Tibial nerve (tissue), 4 donors: Measurements from ENCODE around the gene APLP1. TPM values are rescaled to one million over a fixed set of nuclear protein-coding genes. Genes with fewer than 3 reads are reported as not detected.
A peak's percentile ranks its signal among the peaks of the same experiment; 100 is the strongest.
"Not testable (repeated sequence)": the region's sequence is repeated elsewhere in the genome, so short reads cannot be mapped to it uniquely, and the experiment has no call there.

Source experiments
- DNase-seq, 2 donors: peaks; one replicate each; pipeline ENCODE4 v3.0.0-alpha.2; 2019; ENCODE audit warnings: low spot score in 2 of 2
- H3K27ac ChIP-seq, 4 donors: fragments of 200-600 bp; sonication (generic) in 3 of 4; one replicate each; pipeline ENCODE4 v1.5.1; 2017 to 2019; ENCODE audit warnings: mild to moderate bottlenecking in 1 of 4
- H3K27me3 ChIP-seq, 2 donors: fragments of 200-600 bp; sonication (generic) in 1 of 2; one replicate each; pipeline versions ENCODE4 v1.5.1 to v1.6.0; 2017 to 2019
- H3K36me3 ChIP-seq, 3 donors: fragments of 200-600 bp; sonication (generic); one replicate each; pipeline ENCODE4 v1.5.1; 2018 to 2019
- H3K4me1 ChIP-seq, 4 donors: fragments of 200-600 bp; sonication (generic) in 3 of 4; one replicate each; pipeline ENCODE4 v1.5.1; 2017 to 2019
- H3K4me3 ChIP-seq, 4 donors: fragments of 200-600 bp; sonication (generic) in 3 of 4; one replicate each; pipeline ENCODE4 v1.5.1; 2017 to 2019; ENCODE audit warnings: mild to moderate bottlenecking in 1 of 4, moderate library complexity in 1 of 4
- H3K9me3 ChIP-seq, 4 donors: fragments of 200-600 bp; sonication (generic) in 3 of 4; one replicate each; pipeline ENCODE4 v1.5.1; 2017 to 2019
- EP300 ChIP-seq, 2 donors: sonication (generic); formaldehyde crosslinking; IDR thresholded peaks; one replicate each; pipeline ENCODE4 v1.6.1; 2017; ENCODE audit warnings: antibody characterized with exemption in 2 of 2, mild to moderate bottlenecking in 1 of 2
- POLR2A ChIP-seq, 2 donors: fragments of 450-650 bp; IDR thresholded peaks; one replicate each; pipeline ENCODE4 v1.6.1; 2017; ENCODE audit warnings: antibody characterized with exemption in 2 of 2, mild to moderate bottlenecking in 2 of 2, moderate library complexity in 2 of 2
- WGBS, 2 donors: methylation state at CpG; one replicate each; pipeline ENCODE4 v1.1.5; 2018; 5-methylcytosine and 5-hydroxymethylcytosine counted together
- total RNA-seq, 4 donors: library from RNA; depleted of rRNA; stranded (reverse); fragments of >200 nt; gene quantifications; one replicate each; pipeline ENCODE4 v1.1.0, GENCODE V29; 2016
- TF ChIP-seq, protein P1 (sequence below), 5 experiments: fragments of 200-600 bp in 3 of 5; fragments of 450-650 bp in 2 of 5; sonication (generic) in 3 of 5; IDR thresholded peaks; one replicate each; pipeline ENCODE4 v1.5.1; 2016 to 2019; ENCODE audit warnings: antibody characterized with exemption in 5 of 5, mild to moderate bottlenecking in 3 of 5, moderate library complexity in 2 of 5

APLP1 gene
- total RNA-seq, 4 donors from 2014 or later: 8.7 to 19.7 (median 10.7) TPM

DNA sequence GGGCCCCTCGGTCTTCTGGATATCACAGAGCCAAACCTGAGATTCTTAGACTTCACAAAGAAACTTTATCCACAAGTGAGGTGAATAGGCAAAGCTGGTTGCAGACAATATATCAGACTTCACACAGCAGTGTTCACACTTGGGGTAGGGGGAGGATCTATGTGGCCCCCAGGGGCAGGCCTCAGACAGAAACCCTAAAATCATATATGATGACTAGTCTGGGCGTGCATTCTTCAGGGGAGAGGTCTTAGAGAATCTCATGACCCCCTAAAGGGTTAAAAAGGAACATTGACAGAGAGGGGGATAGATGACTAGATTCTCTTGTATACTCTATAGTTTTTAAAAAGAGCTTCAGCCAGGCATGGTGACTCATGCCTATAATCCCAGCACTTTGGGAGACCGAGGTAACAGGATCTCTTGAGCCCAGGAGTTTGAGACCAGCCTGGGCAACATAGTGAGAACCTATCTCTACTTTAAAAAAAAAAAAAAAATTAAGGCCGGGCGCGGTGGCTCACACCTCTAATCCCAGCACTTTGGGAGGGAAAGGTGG, 36.9 kb downstream of the APLP1 start:
- 71 to 79% methylated on average over 6 of the region's 6 CpGs for WGBS, 2 donors
- no peak overlapping the region for H3K4me3 ChIP-seq
- no peak for DNase-seq
- H3K36me3 ChIP-seq: no peaks in the 10 kb centered on the region
- H3K27ac ChIP-seq: peak overlapping the region in 3 of 4 donors; percentile 8 to 94 (median 93)
- no peaks in the 10 kb centered on the region for H3K27me3 ChIP-seq
- TF ChIP-seq POLR2A (IDR thresholded peaks at IDR 0.05) (no peak), EP300 (IDR thresholded peaks at IDR 0.05) (no peak)
- TF ChIP-seq, protein P1, sequence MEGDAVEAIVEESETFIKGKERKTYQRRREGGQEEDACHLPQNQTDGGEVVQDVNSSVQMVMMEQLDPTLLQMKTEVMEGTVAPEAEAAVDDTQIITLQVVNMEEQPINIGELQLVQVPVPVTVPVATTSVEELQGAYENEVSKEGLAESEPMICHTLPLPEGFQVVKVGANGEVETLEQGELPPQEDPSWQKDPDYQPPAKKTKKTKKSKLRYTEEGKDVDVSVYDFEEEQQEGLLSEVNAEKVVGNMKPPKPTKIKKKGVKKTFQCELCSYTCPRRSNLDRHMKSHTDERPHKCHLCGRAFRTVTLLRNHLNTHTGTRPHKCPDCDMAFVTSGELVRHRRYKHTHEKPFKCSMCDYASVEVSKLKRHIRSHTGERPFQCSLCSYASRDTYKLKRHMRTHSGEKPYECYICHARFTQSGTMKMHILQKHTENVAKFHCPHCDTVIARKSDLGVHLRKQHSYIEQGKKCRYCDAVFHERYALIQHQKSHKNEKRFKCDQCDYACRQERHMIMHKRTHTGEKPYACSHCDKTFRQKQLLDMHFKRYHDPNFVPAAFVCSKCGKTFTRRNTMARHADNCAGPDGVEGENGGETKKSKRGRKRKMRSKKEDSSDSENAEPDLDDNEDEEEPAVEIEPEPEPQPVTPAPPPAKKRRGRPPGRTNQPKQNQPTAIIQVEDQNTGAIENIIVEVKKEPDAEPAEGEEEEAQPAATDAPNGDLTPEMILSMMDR (IDR thresholded peaks at IDR 0.05): no peak
- peaks cover 0 to 51% (median 25%) of the 10 kb centered on the region in 4 donors for H3K4me1 ChIP-seq
- no peaks in the 10 kb centered on the region for H3K9me3 ChIP-seq

DNA sequence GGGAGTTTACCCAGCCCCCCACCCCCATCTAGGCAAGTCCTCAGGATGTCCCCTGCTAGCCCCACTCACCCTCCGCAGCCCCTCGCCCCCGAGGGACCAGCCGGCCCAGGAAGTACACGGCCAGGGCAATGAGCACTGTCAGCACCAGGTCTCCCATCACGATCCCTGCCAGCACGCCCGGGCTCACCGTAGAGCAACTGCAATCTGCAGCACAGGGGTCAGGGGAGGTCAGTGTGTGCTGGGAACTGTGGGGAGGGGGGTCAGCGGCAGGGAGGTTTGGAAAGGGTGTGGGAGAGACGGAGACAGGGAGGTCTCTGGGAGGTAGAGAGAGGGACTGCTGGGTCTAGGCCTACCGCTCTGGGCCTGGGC, 39.0 kb downstream of the APLP1 start:
- Histone ChIP-seq H3K27ac (peak overlapping the region in 3 of 4 donors; percentile 45 to 94 (median 68)), H3K4me3 (peak overlapping the region in 3 of 4 donors; percentile 2 to 39 (median 6)), H3K27me3 (no peaks in the 10 kb centered on the region), H3K9me3 (no peaks in the 10 kb centered on the region), H3K4me1 (peaks cover 0 to 34% (median 14%) of the 10 kb centered on the region in 4 donors), H3K36me3 (no peaks in the 10 kb centered on the region)
- TF ChIP-seq POLR2A (IDR thresholded peaks at IDR 0.05) (no peak), EP300 (IDR thresholded peaks at IDR 0.05) (no peak)
- TF ChIP-seq, protein P1 (IDR thresholded peaks at IDR 0.05): no peak
- 27 to 35% methylated on average over 10 to 12 of the region's 12 CpGs for WGBS, 2 donors
- DNase-seq: no peak

DNA sequence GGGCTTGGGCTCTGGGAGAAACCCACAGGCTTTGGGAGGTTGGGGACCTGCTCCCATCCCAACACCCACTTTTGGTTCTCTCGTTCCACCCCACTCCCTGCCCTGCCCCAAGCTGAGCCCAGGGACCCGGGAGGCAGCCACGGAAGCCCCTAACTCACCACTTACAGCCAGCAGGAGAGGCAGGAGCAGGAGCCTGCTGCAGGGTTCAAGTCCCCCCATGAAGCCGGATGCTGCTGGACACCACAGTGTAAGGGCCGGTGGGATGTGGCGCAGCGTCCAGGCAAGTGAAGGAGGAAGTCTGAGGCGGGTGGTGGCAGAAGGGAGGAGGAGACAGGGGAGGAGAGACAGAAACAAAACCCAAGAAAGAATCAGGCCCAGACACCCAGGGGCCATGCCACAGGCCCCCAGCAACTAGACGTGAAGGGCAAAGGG, 39.7 kb downstream of the APLP1 start, which contains the start of gene TYROBP:
TYROBP (minus strand) TSS at position 286 of the 432 bp plus-strand sequence; CDS start at position 219, 67 bp downstream.
- Histone ChIP-seq H3K4me1 (peaks cover 0 to 28% (median 10%) of the 10 kb centered on the region in 4 donors), H3K27me3 (no peaks in the 10 kb centered on the region), H3K9me3 (no peaks in the 10 kb centered on the region), H3K27ac (peak within 1 kb of the TSS in 3 of 4 donors; percentile 59 to 94 (median 68)), H3K36me3 (no peaks in the 10 kb centered on the region), H3K4me3 (peak within 1 kb of the TSS in 3 of 4 donors; percentile 2 to 39 (median 6))
- DNase-seq: peak in 1 of 2 donors; percentile 26
- TF ChIP-seq EP300 (IDR thresholded peaks at IDR 0.05): no peak
- no peak for TF ChIP-seq POLR2A (IDR thresholded peaks at IDR 0.05)
- TF ChIP-seq, protein P1 (IDR thresholded peaks at IDR 0.05): no peak
- WGBS, 2 donors: 41 to 53% methylated on average over 9 of the region's 9 CpGs

DNA sequence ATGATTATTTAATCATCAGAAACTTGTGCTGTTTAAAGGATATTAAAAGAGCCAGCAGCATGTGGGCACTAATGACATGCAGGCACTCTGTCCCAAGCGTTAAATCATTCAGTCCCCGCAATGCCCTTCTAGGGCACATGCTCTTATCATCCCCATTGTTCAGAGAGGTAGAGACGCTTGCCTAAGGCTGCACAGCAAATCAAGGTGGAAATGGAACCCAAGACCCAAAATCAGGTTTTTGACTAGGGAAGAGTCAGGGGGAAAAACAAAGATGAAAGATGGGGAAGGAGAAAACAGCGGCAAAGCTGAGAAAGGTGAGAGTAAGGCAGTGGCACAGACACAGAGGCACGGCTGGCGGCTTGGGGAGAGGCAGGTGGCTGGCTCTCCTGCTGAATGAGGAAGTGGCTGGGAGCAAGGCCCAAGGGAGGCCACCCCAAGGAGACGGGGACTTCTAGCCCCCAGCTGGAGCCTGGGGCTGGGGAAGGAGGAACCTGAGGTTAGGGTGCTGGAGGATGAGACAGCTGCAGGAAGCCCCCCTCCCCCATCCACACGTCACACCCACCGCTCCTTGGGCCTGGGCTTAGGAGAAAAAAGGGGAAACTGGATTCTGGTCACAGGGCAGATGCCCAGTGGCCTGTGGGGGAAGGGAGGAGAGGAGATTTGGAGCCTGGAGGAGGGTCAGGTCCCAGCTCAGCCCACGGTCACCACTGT, 40.8 kb downstream of the APLP1 start:
- whole genome bisulfite sequencing, 2 donors: 65 to 77% methylated on average over 10 of the region's 10 CpGs
- Histone ChIP-seq H3K27me3 (no peaks in the 10 kb centered on the region), H3K36me3 (no peaks in the 10 kb centered on the region), H3K9me3 (no peaks in the 10 kb centered on the region), H3K4me3 (peak overlapping the region in 1 of 4 donors; percentile 39), H3K27ac (peak overlapping the region in 3 of 4 donors; percentile 62 to 94 (median 64)), H3K4me1 (peaks cover 0 to 17% (median 0%) of the 10 kb centered on the region in 4 donors)
- peak; percentile 42 to 73 for DNase-seq
- TF ChIP-seq EP300 (IDR thresholded peaks at IDR 0.05): peak; percentile 65 to 78
- peak; percentile 8 to 26 for TF ChIP-seq POLR2A (IDR thresholded peaks at IDR 0.05)
- TF ChIP-seq, protein P1 (IDR thresholded peaks at IDR 0.05): no peak

DNA sequence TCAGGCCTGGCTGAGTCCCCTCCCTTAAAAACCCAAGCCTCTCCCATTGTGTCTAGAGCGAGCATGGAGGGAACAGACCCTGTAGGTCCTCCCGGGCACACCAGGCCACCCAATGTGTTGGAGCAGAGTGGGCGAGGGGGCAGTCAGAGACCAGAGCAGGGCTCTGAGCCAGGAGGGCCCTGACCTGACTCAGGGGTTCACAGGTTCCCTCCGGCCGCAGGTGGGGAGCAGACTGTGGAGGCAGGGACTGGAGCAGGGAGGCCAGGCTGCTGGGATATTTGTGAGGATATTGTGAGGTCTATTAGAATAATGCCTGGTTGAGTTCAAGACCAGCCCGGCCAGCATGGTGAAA, 41.3 kb downstream of the APLP1 start:
- Histone ChIP-seq H3K27ac (peak overlapping the region in 3 of 4 donors; percentile 62 to 65 (median 64)), H3K4me1 (peaks cover 0 to 13% (median 0%) of the 10 kb centered on the region in 4 donors), H3K27me3 (no peaks in the 10 kb centered on the region), H3K36me3 (no peaks in the 10 kb centered on the region), H3K4me3 (no peak overlapping the region), H3K9me3 (no peaks in the 10 kb centered on the region)
- TF ChIP-seq, protein P1 (IDR thresholded peaks at IDR 0.05): no peak
- TF ChIP-seq POLR2A (IDR thresholded peaks at IDR 0.05) (no peak), EP300 (IDR thresholded peaks at IDR 0.05) (no peak)
- DNase-seq: no peak
- WGBS, 2 donors: 54 to 55% methylated on average over 6 of the region's 6 CpGs

DNA sequence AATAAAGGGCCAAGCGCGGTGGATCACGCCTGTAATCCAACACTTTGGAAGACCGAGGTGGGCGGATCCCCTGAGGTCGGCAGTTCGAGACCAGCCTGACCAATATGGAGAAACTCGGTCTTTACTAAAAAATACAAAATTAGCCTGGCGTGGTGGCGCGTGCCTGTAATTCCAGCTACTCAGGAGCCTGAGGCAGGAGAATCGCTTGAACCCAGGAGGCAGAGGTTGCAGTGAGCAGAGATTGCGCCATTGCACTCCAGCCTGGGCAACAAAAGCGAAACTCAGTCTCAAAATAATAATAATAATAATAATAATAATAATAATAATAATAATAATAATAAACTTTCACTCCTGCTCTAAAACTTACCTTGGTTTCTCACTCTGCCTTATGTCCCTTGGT, 42.0 kb downstream of the APLP1 start:
- Histone ChIP-seq H3K27ac (peak overlapping the region in 1 of 4 donors; percentile 64), H3K4me1 (peaks cover 0 to 13% (median 0%) of the 10 kb centered on the region in 4 donors)
- 91% methylated on average over 14 of the region's 14 CpGs for WGBS, 2 donors
- not testable (repeated sequence) for DNase-seq, H3K9me3 ChIP-seq, H3K27me3 ChIP-seq, H3K4me3 ChIP-seq, H3K36me3 ChIP-seq
